ENCODE measurements around the gene ZNF469.

- no peak for TF ChIP-seq CTCF (IDR thresholded peaks at IDR 0.05)
- TF ChIP-seq POLR2A (IDR thresholded peaks at IDR 0.05) = no peak
Measured at GRCh38 chr16:88424587-88425235, 42.0 kb downstream of the ZNF469 start.
